Neutrophil (primary cell): ENCODE results near the gene RADIL.

Experiments used
- H3K27ac ChIP-seq: fragments of 200-600 bp; sonication (generic); 2 replicates; pipeline ENCODE4 v1.5.1; 2016; ENCODE audit warnings: mild to moderate bottlenecking, moderate library complexity
- H3K27me3 ChIP-seq: fragments of 200-600 bp; sonication (generic); 2 replicates; pipeline ENCODE4 v1.6.0; 2016; ENCODE audit warnings: mild to moderate bottlenecking
- H3K36me3 ChIP-seq: fragments of 200-600 bp; sonication (generic); 2 replicates; pipeline ENCODE4 v1.5.1; 2017
- H3K4me1 ChIP-seq, 2 experiments: fragments of 200-600 bp in 1 of 2; sonication (generic) in 1 of 2; 1 replicate in 1 of 2; 2 replicates in 1 of 2; pipeline versions ENCODE4 v1.5.1 to v1.6.1; 2013 to 2016; ENCODE audit warnings: low read depth in 1 of 2, low read length in 1 of 2, mild to moderate bottlenecking in 1 of 2, moderate library complexity in 1 of 2; ENCODE audit not compliant: control insufficient read depth in 1 of 2, insufficient read depth in 1 of 2
- H3K4me3 ChIP-seq, 2 experiments: fragments of 200-600 bp in 1 of 2; sonication (generic) in 1 of 2; 1 replicate in 1 of 2; 2 replicates in 1 of 2; pipeline ENCODE4 v1.5.1; 2013 to 2016; ENCODE audit warnings: low read depth in 1 of 2, low read length in 1 of 2, mild to moderate bottlenecking in 1 of 2, moderate library complexity in 1 of 2
- H3K9me3 ChIP-seq: fragments of 200-600 bp; sonication (generic); 2 replicates; pipeline ENCODE4 v1.5.1; 2016
- TF ChIP-seq, protein P1 (sequence below): fragments of 200-600 bp; sonication (generic); IDR thresholded peaks from 2 replicates; pipeline ENCODE4 v1.5.1; 2016; ENCODE audit warnings: antibody characterized with exemption

RADIL gene

DNA sequence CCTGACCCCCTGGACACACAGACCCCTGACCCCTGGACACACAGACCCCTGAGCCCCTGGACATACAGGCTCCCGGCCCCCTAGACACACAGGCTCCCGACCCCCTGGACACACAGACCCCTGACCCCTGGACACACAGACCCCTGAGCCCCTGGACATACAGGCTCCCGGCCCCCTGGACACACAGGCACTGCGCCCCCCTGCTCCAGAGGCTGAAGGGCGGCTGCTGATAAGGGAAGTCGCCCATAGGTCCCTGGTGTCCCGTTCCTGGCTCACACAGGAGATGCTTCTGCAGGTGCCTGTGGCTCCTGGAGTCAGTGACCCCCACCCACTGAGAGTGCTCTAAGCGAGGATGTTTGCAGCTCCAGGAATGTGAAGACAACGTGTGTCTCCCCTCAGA lies 111.8 kb downstream of the RADIL start:
- TF ChIP-seq, protein P1, sequence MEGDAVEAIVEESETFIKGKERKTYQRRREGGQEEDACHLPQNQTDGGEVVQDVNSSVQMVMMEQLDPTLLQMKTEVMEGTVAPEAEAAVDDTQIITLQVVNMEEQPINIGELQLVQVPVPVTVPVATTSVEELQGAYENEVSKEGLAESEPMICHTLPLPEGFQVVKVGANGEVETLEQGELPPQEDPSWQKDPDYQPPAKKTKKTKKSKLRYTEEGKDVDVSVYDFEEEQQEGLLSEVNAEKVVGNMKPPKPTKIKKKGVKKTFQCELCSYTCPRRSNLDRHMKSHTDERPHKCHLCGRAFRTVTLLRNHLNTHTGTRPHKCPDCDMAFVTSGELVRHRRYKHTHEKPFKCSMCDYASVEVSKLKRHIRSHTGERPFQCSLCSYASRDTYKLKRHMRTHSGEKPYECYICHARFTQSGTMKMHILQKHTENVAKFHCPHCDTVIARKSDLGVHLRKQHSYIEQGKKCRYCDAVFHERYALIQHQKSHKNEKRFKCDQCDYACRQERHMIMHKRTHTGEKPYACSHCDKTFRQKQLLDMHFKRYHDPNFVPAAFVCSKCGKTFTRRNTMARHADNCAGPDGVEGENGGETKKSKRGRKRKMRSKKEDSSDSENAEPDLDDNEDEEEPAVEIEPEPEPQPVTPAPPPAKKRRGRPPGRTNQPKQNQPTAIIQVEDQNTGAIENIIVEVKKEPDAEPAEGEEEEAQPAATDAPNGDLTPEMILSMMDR = no peak
- H3K27ac ChIP-seq = no peak overlapping the region
- no peak overlapping the region for H3K4me3 ChIP-seq
- H3K27me3 ChIP-seq = no peaks in the 10 kb centered on the region
- peaks cover 10% of the 10 kb centered on the region for H3K36me3 ChIP-seq
- peaks cover 19 to 22% of the 10 kb centered on the region in 2 experiments for H3K4me1 ChIP-seq
- no peaks in the 10 kb centered on the region for H3K9me3 ChIP-seq

DNA sequence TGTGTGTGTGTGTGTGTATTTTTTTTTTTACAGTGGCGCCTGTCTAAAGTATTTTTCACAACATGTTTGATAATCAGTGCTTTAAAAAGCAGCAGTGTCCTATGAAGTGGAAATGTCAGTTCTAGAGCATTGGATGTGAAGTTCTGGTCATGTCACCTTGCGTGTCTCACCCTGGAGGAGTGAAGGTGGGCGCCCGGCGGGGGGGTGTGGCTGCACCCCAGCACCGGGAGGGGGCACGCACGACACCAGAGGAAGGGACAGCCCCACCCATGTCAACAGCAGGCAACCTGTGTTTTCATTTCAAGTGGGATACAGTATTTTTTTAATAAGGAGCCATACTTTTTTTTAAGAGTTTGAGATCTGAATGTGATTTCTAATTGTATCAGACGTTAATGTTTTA lies 112.6 kb downstream of the RADIL start:
- Histone ChIP-seq H3K4me1 (peaks cover 12 to 13% of the 10 kb centered on the region in 2 experiments), H3K36me3 (peaks cover 13% of the 10 kb centered on the region), H3K27ac (no peak overlapping the region), H3K4me3 (no peak overlapping the region), H3K27me3 (no peaks in the 10 kb centered on the region), H3K9me3 (no peaks in the 10 kb centered on the region)
- TF ChIP-seq, protein P1 = no peak

DNA sequence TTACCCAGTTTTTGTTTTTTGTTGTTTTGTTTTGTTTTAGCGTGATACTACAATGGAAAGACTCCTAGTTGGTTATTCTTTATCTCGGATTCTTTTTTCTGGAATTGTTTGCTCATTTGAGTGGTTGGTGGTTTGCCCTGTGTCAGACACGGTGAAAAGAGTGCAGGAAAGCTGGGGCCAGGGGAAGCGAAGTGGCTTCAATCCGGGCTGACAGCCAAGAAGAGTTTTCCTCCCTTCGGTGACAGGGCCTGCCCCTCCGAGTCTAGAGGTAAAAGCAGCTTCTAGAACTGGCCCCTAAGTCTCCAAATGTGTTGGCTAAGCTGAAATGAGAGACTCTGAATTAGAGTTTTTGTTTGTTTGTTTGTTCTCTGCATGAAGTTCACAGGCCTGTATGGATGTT lies 113.8 kb downstream of the RADIL start:
- Histone ChIP-seq H3K9me3 (no peaks in the 10 kb centered on the region), H3K4me3 (no peak overlapping the region), H3K36me3 (peaks cover 25% of the 10 kb centered on the region), H3K27ac (no peak overlapping the region), H3K27me3 (no peaks in the 10 kb centered on the region), H3K4me1 (peaks cover 10 to 11% of the 10 kb centered on the region in 2 experiments)
- TF ChIP-seq, protein P1 = no peak

DNA sequence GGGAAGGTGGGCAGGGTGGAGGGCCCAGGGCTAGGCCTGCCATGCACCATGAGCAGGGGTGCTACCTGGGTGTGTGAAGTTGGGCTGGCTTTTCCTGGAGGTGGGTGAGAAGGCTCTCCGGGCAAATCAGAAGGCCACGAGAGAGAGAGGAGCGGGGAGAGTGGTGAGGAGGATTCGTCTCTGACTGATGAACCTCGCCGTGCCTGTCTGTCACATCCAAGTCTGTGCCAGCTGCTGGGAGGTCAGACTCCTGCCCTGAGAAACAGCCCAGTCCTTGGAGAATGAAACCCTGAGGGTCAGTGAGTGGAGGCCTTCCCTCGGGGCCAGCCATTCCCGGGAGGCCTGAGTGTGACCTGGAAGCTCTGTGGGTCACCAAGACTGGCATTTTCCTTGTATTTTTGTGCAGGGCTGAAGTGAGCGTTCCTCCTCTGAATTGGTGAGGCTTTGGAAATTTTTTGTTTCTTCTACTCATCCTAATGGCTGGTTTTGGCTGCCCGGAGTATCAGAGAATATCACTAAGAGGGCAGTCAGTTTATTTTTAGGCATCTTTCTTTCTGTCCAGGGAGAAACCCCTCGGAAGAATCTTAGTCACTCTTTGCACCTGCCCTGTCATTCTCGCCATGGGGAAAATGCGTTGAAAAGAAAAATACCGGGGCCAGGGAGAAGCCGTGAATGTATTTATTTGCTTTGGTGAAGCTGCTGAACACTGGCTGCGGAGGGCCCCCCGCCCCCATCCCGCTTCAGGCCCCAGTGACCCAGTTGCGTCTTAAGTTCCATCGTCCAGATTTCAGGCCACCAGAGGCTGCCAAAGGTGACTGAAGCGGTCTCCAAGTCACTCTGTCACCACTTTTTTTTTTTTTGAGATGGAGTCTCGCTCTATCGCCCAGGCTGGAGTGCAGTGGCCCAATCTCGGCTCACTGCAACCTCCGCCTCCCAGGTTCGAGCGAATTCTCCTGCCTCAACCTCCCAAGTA lies 114.6 kb downstream of the RADIL start:
- Histone ChIP-seq H3K4me3 (no peak overlapping the region), H3K27me3 (no peaks in the 10 kb centered on the region), H3K36me3 (peaks cover 33% of the 10 kb centered on the region), H3K27ac (no peak overlapping the region), H3K9me3 (no peaks in the 10 kb centered on the region), H3K4me1 (peaks cover 1 to 2% of the 10 kb centered on the region in 2 experiments)
- TF ChIP-seq, protein P1 = no peak

DNA sequence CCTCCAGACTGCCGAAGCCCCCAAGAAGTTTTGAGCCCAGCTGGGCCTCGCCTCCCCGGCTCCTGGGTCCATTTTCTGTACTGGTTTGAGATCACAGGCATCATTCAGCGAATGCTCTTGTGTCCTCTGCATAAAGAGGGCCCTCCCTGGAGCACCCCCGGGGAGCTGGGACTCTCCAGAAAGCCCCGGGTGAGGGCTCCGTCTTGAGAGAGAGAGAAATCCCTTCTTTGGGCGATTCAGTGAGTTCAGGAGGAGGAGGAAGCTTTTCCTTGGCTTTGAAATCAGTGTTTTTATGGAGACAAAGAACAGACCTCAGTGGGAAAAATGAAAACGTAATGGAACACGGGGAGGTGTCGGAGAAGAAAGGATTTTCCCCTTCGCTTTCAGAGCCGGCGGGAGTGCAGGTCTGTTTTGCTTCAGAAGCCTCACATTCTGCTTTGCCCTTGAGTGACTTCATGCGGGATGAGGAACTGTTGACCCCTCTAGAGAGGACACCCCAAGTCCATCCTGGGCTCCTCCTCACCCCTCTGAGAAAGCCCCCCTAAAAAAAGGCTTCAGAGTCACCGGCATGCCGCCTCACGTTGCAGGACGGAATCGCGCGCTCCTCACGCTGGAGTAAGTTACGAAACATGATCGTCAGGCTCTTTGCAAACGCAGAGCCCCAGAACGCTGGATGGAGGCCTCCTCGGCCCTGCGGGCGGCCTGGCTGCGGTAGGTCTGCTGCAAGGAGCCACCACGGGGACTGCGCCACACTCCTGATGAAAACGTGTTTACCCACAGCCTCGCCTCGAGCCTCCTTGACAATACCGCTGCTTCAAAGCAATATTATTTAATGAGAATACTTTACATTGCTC lies 116.6 kb downstream of the RADIL start:
- Histone ChIP-seq H3K4me3 (no peak overlapping the region), H3K4me1 (no peaks in the 10 kb centered on the region), H3K36me3 (peaks cover 53% of the 10 kb centered on the region), H3K9me3 (no peaks in the 10 kb centered on the region), H3K27ac (no peak overlapping the region), H3K27me3 (no peaks in the 10 kb centered on the region)
- TF ChIP-seq, protein P1 = no peak
